Erythroblast (primary cell): ENCODE measurements around the gene KIRREL3.
"Not testable (repeated sequence)": the region's sequence is repeated elsewhere in the genome, so short reads cannot be mapped to it uniquely, and the experiment has no call there.

Experiments used
- DNase-seq, 2 experiments: peaks; one replicate each; lab custom pipeline; 2025; lab: John Stamatoyannopoulos, UW
- GATA1 ChIP-seq: IDR thresholded peaks from 2 replicates; pipeline ENCODE4 v1.6.1; 2011; ENCODE audit warnings: low read depth, mild to moderate bottlenecking, control low read depth, low read length, moderate library complexity
- POLR2A ChIP-seq: IDR thresholded peaks from 2 replicates; pipeline ENCODE4 v1.6.1; 2011; ENCODE audit warnings: mild to moderate bottlenecking, low read length

The KIRREL3 gene

GRCh38 chr11:126956635-126957034 is 43.9 kb downstream of the KIRREL3 start:
- TF ChIP-seq GATA1 (no peak), POLR2A (no peak)
- DNase-seq = no peak

- DNase-seq = not testable (repeated sequence)
Measured at GRCh38 chr11:126952533-126952932, 48.0 kb downstream of the KIRREL3 start.

GRCh38 chr11:126951465-126951864 is 49.1 kb downstream of the KIRREL3 start:
- no peak for DNase-seq
- TF ChIP-seq POLR2A = no peak
- TF ChIP-seq GATA1 = no peak

- DNase-seq = no peak
- no peak for TF ChIP-seq POLR2A
- no peak for TF ChIP-seq GATA1
Measured at GRCh38 chr11:126949066-126949891, 51.3 kb downstream of the KIRREL3 start.

- TF ChIP-seq POLR2A = no peak
- TF ChIP-seq GATA1 = no peak
- no peak for DNase-seq
Measured at GRCh38 chr11:126948563-126948962, 52.0 kb downstream of the KIRREL3 start.

GRCh38 chr11:126945319-126945718 is 55.3 kb downstream of the KIRREL3 start:
- no peak for DNase-seq
- no peak for TF ChIP-seq POLR2A
- TF ChIP-seq GATA1 = no peak

- no peak for DNase-seq
- TF ChIP-seq POLR2A (no peak), GATA1 (no peak)
Measured at GRCh38 chr11:126943316-126943715, 57.3 kb downstream of the KIRREL3 start.

GRCh38 chr11:126942146-126942545 is 58.4 kb downstream of the KIRREL3 start:
- no peak for TF ChIP-seq GATA1
- no peak for TF ChIP-seq POLR2A
- DNase-seq = no peak

- DNase-seq = no peak
- TF ChIP-seq GATA1 (no peak), POLR2A (no peak)
Measured at GRCh38 chr11:126939552-126939951, 61.0 kb downstream of the KIRREL3 start.

- no peak for TF ChIP-seq GATA1
- TF ChIP-seq POLR2A = no peak
- DNase-seq = no peak
Measured at GRCh38 chr11:126938718-126939117, 61.9 kb downstream of the KIRREL3 start.

GRCh38 chr11:126930091-126930841 is 70.3 kb downstream of the KIRREL3 start:
- no peak for TF ChIP-seq GATA1
- TF ChIP-seq POLR2A = no peak
- DNase-seq = no peak

- DNase-seq = no peak
- no peak for TF ChIP-seq POLR2A
- TF ChIP-seq GATA1 = no peak
Measured at GRCh38 chr11:126929179-126930061, 71.2 kb downstream of the KIRREL3 start.

- no peak for TF ChIP-seq GATA1
- no peak for TF ChIP-seq POLR2A
- DNase-seq = no peak
Measured at GRCh38 chr11:126927623-126928022, 72.9 kb downstream of the KIRREL3 start.

- TF ChIP-seq POLR2A (no peak), GATA1 (no peak)
- DNase-seq = no peak
Measured at GRCh38 chr11:126926376-126926791, 74.2 kb downstream of the KIRREL3 start.
